Activated T-helper 1 cell treated with anti-CD3 and anti-CD28 coated beads, Interleukin-12 subunit alpha, Interleukin-12 subunit beta, Interleukin-2, Interleukin-4 antibody, amounts not matched to agents 30 ng/mL and 10 ng/mL and 1 ng/mL, durations not matched to agents 14 hours and 24 hours and 36 hours (primary cell): ENCODE data around the gene TMEM217. TPM values are rescaled to one million over a fixed set of nuclear protein-coding genes. Genes with fewer than 3 reads are reported as not detected.

Source experiments
- DNase-seq: peaks from one replicate; pipeline ENCODE4 v3.0.0; 2021; ENCODE audit warnings: low spot score
- H3K27ac Mint-ChIP-seq: one replicate; pipeline ENCODE4 v1.8.0; 2021; ENCODE audit warnings: mild to moderate bottlenecking, mixed read lengths
- H3K27me3 Mint-ChIP-seq: one replicate; pipeline ENCODE4 v1.8.0; 2022; ENCODE audit warnings: mild to moderate bottlenecking, moderate library complexity, mixed read lengths; ENCODE audit not compliant: insufficient read depth
- H3K36me3 Mint-ChIP-seq: one replicate; pipeline ENCODE4 v1.8.0; 2021; ENCODE audit warnings: low read depth, mixed read lengths
- H3K4me1 Mint-ChIP-seq: one replicate; pipeline ENCODE4 v1.8.0; 2021; ENCODE audit warnings: low read depth, mixed read lengths
- H3K4me3 Mint-ChIP-seq: one replicate; pipeline ENCODE4 v1.8.0; 2021; ENCODE audit warnings: mild to moderate bottlenecking, moderate library complexity, mixed read lengths
- H3K9me3 Mint-ChIP-seq: one replicate; pipeline ENCODE4 v1.8.0; 2021; ENCODE audit warnings: mixed read lengths
- intact Hi-C: fragments of 100-400 bp; cut with micrococcal nuclease; formaldehyde crosslinking; loops from one replicate; pipeline ENCODE4 v1.15.1; 2024
- total RNA-seq: library from RNA; stranded (reverse); gene quantifications from 2 replicates; pipeline ENCODE4 v1.2.3, GENCODE V29; 2022

The TMEM217 gene
- total RNA-seq, 1 donor from 2014 or later = 9.9 TPM

GRCh38 chr6:37273690-37274089 lies 15.7 kb upstream of the TMEM217 start:
- H3K4me1 Mint-ChIP-seq = peaks cover 83% of the 10 kb centered on the region
- H3K9me3 Mint-ChIP-seq = no peaks in the 10 kb centered on the region
- H3K4me3 Mint-ChIP-seq = peak overlapping the region; percentile 81
- intact Hi-C loops = loop anchor here (1.0 to 2.0 kb wide), 4 partner anchors 8 to 17 kb away; partner anchors contain the start of gene TBC1D22B
- peaks cover 37% of the 10 kb centered on the region for H3K36me3 Mint-ChIP-seq
- peak overlapping the region; percentile 92 for H3K27ac Mint-ChIP-seq
- DNase-seq = no peak
- no peaks in the 10 kb centered on the region for H3K27me3 Mint-ChIP-seq

- DNase-seq = no peak
- intact Hi-C loops = loop anchor here (1.0 to 2.0 kb wide), 4 partner anchors 8 to 17 kb away; partner anchors contain the start of gene TBC1D22B
These were observed 15.1 kb upstream of the TMEM217 start for GRCh38 chr6:37272834-37273566.

GRCh38 chr6:37269105-37269504 lies 11.2 kb upstream of the TMEM217 start:
- peaks cover 72% of the 10 kb centered on the region for H3K4me1 Mint-ChIP-seq
- no peaks in the 10 kb centered on the region for H3K27me3 Mint-ChIP-seq
- peak overlapping the region; percentile 13 for H3K27ac Mint-ChIP-seq
- no peaks in the 10 kb centered on the region for H3K9me3 Mint-ChIP-seq
- H3K4me3 Mint-ChIP-seq = no peak overlapping the region
- no peak for DNase-seq
- H3K36me3 Mint-ChIP-seq = peaks cover 33% of the 10 kb centered on the region
- intact Hi-C loops = no loop called here

More at GRCh38 chr6:37272834-37273566, 15.1 kb upstream of the TMEM217 start:
- Mint-ChIP-seq H3K27me3 (no peaks in the 10 kb centered on the region), H3K4me1 (peaks cover 82% of the 10 kb centered on the region), H3K4me3 (peak overlapping the region; percentile 81), H3K36me3 (peaks cover 39% of the 10 kb centered on the region), H3K9me3 (no peaks in the 10 kb centered on the region), H3K27ac (peak overlapping the region; percentile 92)

GRCh38 chr6:37265860-37266259 lies 7.9 kb upstream of the TMEM217 start:
- no peaks in the 10 kb centered on the region for H3K9me3 Mint-ChIP-seq
- DNase-seq = no peak
- no peaks in the 10 kb centered on the region for H3K27me3 Mint-ChIP-seq
- intact Hi-C loops = no loop called here
- H3K36me3 Mint-ChIP-seq = peaks cover 34% of the 10 kb centered on the region
- peaks cover 67% of the 10 kb centered on the region for H3K4me1 Mint-ChIP-seq
- no peak overlapping the region for H3K4me3 Mint-ChIP-seq
- no peak overlapping the region for H3K27ac Mint-ChIP-seq

GRCh38 chr6:37265001-37265400 lies 7.1 kb upstream of the TMEM217 start:
- Mint-ChIP-seq H3K27me3 (no peaks in the 10 kb centered on the region), H3K4me3 (no peak overlapping the region), H3K36me3 (peaks cover 29% of the 10 kb centered on the region), H3K4me1 (peaks cover 71% of the 10 kb centered on the region), H3K27ac (no peak overlapping the region), H3K9me3 (no peaks in the 10 kb centered on the region)
- DNase-seq = no peak
- intact Hi-C loops = no loop called here

GRCh38 chr6:37262446-37263026 lies 4.6 kb upstream of the TMEM217 start:
- peaks cover 71% of the 10 kb centered on the region for H3K4me1 Mint-ChIP-seq
- peak overlapping the region; percentile 59 for H3K27ac Mint-ChIP-seq
- intact Hi-C loops = no loop called here

GRCh38 chr6:37261198-37261597 lies 3.3 kb upstream of the TMEM217 start:
- Mint-ChIP-seq H3K4me1 (peaks cover 84% of the 10 kb centered on the region), H3K27ac (peak overlapping the region; percentile 100), H3K36me3 (peaks cover 19% of the 10 kb centered on the region), H3K27me3 (no peaks in the 10 kb centered on the region), H3K4me3 (no peak overlapping the region), H3K9me3 (no peaks in the 10 kb centered on the region)
- no peak for DNase-seq
- intact Hi-C loops = no loop called here

More at GRCh38 chr6:37262446-37263026, 4.6 kb upstream of the TMEM217 start:
- H3K9me3 Mint-ChIP-seq = no peaks in the 10 kb centered on the region
- peaks cover 18% of the 10 kb centered on the region for H3K36me3 Mint-ChIP-seq
- no peak for DNase-seq
- no peaks in the 10 kb centered on the region for H3K27me3 Mint-ChIP-seq
- peak overlapping the region; percentile 20 for H3K4me3 Mint-ChIP-seq

GRCh38 chr6:37260444-37260843 lies 2.5 kb upstream of the TMEM217 start:
- intact Hi-C loops = loop anchor here (1.0 kb wide), 10 partner anchors 13 to 348 kb away; no protein-coding TSS in a partner anchor
- peaks cover 23% of the 10 kb centered on the region for H3K36me3 Mint-ChIP-seq
- peak overlapping the region; percentile 100 for H3K27ac Mint-ChIP-seq
- no peaks in the 10 kb centered on the region for H3K9me3 Mint-ChIP-seq
- peak overlapping the region; percentile 53 for H3K4me3 Mint-ChIP-seq
- H3K27me3 Mint-ChIP-seq = no peaks in the 10 kb centered on the region
- DNase-seq = no peak
- H3K4me1 Mint-ChIP-seq = peaks cover 84% of the 10 kb centered on the region

- H3K27me3 Mint-ChIP-seq = no peaks in the 10 kb centered on the region
- no peaks in the 10 kb centered on the region for H3K9me3 Mint-ChIP-seq
- peak overlapping the region; percentile 100 for H3K27ac Mint-ChIP-seq
- peaks cover 26% of the 10 kb centered on the region for H3K36me3 Mint-ChIP-seq
- peak overlapping the region; percentile 97 for H3K4me3 Mint-ChIP-seq
- peaks cover 84% of the 10 kb centered on the region for H3K4me1 Mint-ChIP-seq
- DNase-seq = no peak
- intact Hi-C loops = loop anchor here (1.0 kb wide), 10 partner anchors 13 to 348 kb away; no protein-coding TSS in a partner anchor
These were observed 2.1 kb upstream of the TMEM217 start for GRCh38 chr6:37260040-37260439.

- H3K27ac Mint-ChIP-seq = peak overlapping the region; percentile 100
- no peaks in the 10 kb centered on the region for H3K9me3 Mint-ChIP-seq
- H3K36me3 Mint-ChIP-seq = peaks cover 27% of the 10 kb centered on the region
- intact Hi-C loops = no loop called here
- peak overlapping the region; percentile 97 for H3K4me3 Mint-ChIP-seq
- DNase-seq = no peak
- no peaks in the 10 kb centered on the region for H3K27me3 Mint-ChIP-seq
- H3K4me1 Mint-ChIP-seq = peaks cover 81% of the 10 kb centered on the region
These were observed 1.2 kb upstream of the TMEM217 start for GRCh38 chr6:37259191-37259590.

GRCh38 chr6:37258405-37259105 lies 611 bp upstream of the TMEM217 start:
- Mint-ChIP-seq H3K27ac (peak overlapping the region; percentile 100), H3K36me3 (peaks cover 31% of the 10 kb centered on the region), H3K4me3 (peak overlapping the region; percentile 97), H3K27me3 (no peaks in the 10 kb centered on the region), H3K4me1 (peaks cover 79% of the 10 kb centered on the region), H3K9me3 (no peaks in the 10 kb centered on the region)
- intact Hi-C loops = no loop called here
- DNase-seq = no peak

- Mint-ChIP-seq H3K27me3 (no peaks in the 10 kb centered on the region), H3K36me3 (peaks cover 26% of the 10 kb centered on the region), H3K9me3 (no peaks in the 10 kb centered on the region), H3K27ac (peak overlapping the region; percentile 100), H3K4me3 (peak overlapping the region; percentile 97), H3K4me1 (peaks cover 72% of the 10 kb centered on the region)
- intact Hi-C loops = loop anchor here (2.0 kb wide), 1 partner anchor 16 kb away; no protein-coding TSS in a partner anchor
- no peak for DNase-seq
These were observed 667 bp downstream of the TMEM217 start for GRCh38 chr6:37257320-37257633.
